ENCODE data around the gene TMEM183A.
A peak's percentile ranks its signal among the peaks of the same experiment; 100 is the strongest.

Gene TMEM183A

GRCh38 chr1:203006948-203007871, at the start of gene TMEM183A:
Gene TMEM183A (plus strand): TSS chr1:203007374. CDS start chr1:203007466, 92 bp downstream.
- peaks cover 21 to 30% (median 21%) of the 10 kb centered on the region in 3 donors for H3K36me3 ChIP-seq
- H3K9me3 ChIP-seq: no peaks in the 10 kb centered on the region
- H3K27ac ChIP-seq: peak within 1 kb of the TSS; percentile 90 to 96
- peak within 1 kb of the TSS; percentile 80 to 99 for H3K4me3 ChIP-seq
- H3K27me3 ChIP-seq: no peaks in the 10 kb centered on the region
- peaks cover 0 to 26% (median 13%) of the 10 kb centered on the region in 4 donors for H3K4me1 ChIP-seq
- peak; percentile 97 to 98 for DNase-seq
- intact Hi-C loops (cut with DNase I; ENCODE audit: low total_unique reads): no loop called here
- TF ChIP-seq, protein P1, sequence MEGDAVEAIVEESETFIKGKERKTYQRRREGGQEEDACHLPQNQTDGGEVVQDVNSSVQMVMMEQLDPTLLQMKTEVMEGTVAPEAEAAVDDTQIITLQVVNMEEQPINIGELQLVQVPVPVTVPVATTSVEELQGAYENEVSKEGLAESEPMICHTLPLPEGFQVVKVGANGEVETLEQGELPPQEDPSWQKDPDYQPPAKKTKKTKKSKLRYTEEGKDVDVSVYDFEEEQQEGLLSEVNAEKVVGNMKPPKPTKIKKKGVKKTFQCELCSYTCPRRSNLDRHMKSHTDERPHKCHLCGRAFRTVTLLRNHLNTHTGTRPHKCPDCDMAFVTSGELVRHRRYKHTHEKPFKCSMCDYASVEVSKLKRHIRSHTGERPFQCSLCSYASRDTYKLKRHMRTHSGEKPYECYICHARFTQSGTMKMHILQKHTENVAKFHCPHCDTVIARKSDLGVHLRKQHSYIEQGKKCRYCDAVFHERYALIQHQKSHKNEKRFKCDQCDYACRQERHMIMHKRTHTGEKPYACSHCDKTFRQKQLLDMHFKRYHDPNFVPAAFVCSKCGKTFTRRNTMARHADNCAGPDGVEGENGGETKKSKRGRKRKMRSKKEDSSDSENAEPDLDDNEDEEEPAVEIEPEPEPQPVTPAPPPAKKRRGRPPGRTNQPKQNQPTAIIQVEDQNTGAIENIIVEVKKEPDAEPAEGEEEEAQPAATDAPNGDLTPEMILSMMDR (IDR thresholded peaks at IDR 0.05): no peak

GRCh38 chr1:202957733-202958543, 49.2 kb upstream of the TMEM183A start, which contains the start of gene ADIPOR1:
Gene ADIPOR1 (minus strand): TSS chr1:202958312. CDS start chr1:202951070, 7,242 bp downstream.
- H3K4me1 ChIP-seq: peaks cover 0 to 50% (median 31%) of the 10 kb centered on the region in 4 donors
- intact Hi-C loops (cut with DNase I; ENCODE audit: low total_unique reads): no loop called here

DNA sequence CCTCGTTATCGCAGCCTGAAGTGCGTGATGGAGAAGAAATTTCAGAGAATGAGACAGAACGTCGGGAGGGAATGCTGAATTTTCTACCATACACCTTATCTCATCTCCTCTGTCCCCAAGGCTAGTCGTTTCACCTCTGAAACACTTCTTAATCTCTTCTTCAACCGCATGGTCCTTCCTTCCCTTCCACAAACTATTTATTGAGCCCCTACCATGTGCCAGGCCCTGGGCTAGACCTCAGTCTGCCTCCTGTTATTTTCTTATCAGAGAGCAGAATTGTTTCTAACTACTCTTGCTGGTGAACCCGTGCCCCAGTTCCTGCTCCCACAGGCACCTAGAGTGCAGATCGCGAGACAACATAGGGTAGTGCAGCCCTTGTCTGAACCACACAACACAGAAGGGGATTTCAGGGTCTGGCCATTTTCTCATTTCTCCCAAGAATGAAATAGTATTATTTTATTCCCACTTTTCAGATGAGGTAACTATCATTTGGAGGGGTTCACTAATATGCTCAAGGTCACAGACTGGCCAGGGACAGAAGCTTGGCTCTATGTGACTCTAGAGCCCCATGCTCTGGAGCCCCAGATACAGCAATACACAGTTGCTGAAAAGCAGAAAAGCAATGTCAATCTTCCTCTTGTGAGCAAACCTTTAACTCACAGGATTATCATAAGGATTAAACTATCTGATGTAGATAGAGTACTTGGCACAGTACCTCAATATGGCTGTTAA, 48.5 kb upstream of the TMEM183A start:
- Histone ChIP-seq H3K36me3 (peaks cover 6 to 37% (median 10%) of the 10 kb centered on the region in 3 donors), H3K4me3 (peak overlapping the region; percentile 93 to 99), H3K4me1 (peaks cover 0 to 44% (median 31%) of the 10 kb centered on the region in 4 donors), H3K9me3 (no peaks in the 10 kb centered on the region), H3K27me3 (no peaks in the 10 kb centered on the region), H3K27ac (peak overlapping the region; percentile 95 to 97)
- no peak for DNase-seq
- intact Hi-C loops (cut with DNase I; ENCODE audit: low total_unique reads): no loop called here
- TF ChIP-seq, protein P1 (IDR thresholded peaks at IDR 0.05): no peak

More at GRCh38 chr1:202957733-202958543, 49.2 kb upstream of the TMEM183A start, which contains the start of gene ADIPOR1:
- H3K27ac ChIP-seq: peak within 1 kb of the TSS; percentile 95 to 97
- TF ChIP-seq, protein P1 (IDR thresholded peaks at IDR 0.05): peak in 1 of 2 experiments; percentile 38
- peaks cover 6 to 30% (median 10%) of the 10 kb centered on the region in 3 donors for H3K36me3 ChIP-seq
- H3K4me3 ChIP-seq: peak within 1 kb of the TSS; percentile 93 to 99
- no peaks in the 10 kb centered on the region for H3K9me3 ChIP-seq
- no peaks in the 10 kb centered on the region for H3K27me3 ChIP-seq
- peak; percentile 88 to 95 for DNase-seq

- Histone ChIP-seq H3K36me3 (peaks cover 6 to 42% (median 10%) of the 10 kb centered on the region in 3 donors), H3K27ac (peak overlapping the region; percentile 95 to 97), H3K4me3 (no peak overlapping the region), H3K4me1 (peaks cover 0 to 40% (median 28%) of the 10 kb centered on the region in 4 donors), H3K9me3 (no peaks in the 10 kb centered on the region), H3K27me3 (no peaks in the 10 kb centered on the region)
- intact Hi-C loops (cut with DNase I; ENCODE audit: low total_unique reads): no loop called here
- TF ChIP-seq, protein P1 (IDR thresholded peaks at IDR 0.05): no peak
- DNase-seq: no peak
Observed at GRCh38 chr1:202959276-202959620, 47.9 kb upstream of the TMEM183A start.

Measured in tibial artery (tissue), 4 donors.